CMK (cell line): Measurements from ENCODE around the gene TAF11L11.
"Not testable (repeated sequence)": the region's sequence is repeated elsewhere in the genome, so short reads cannot be mapped to it uniquely, and the experiment has no call there.

Experiments
- DNase-seq: peaks from one replicate; pipeline ENCODE4 v3.0.0-alpha.2; 2010; ENCODE audit warnings: low read depth

The TAF11L11 gene

DNA sequence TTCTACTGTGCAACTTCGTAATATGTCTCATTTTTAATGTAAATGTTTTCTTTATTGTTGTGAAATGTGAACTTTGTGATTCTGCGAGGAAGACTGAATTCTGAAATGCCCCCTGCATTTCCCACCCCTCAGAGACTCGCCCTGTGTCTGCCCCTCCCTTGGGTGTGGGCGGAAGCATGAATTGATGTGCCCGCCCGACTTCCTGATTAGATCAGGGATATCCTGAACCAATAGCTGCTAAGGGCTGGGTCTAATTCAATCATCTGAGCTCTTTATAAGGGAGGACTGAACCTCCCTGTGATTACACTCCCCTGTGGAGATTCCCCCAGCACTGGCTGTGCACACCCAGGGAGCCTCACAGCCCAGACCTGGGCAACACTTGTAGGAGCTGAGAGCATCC is at the start of gene TAF11L11:
Gene TAF11L11, plus strand, starts transcription at position 304 of the 400 bp plus-strand sequence.
- not testable (repeated sequence) for DNase-seq

DNA sequence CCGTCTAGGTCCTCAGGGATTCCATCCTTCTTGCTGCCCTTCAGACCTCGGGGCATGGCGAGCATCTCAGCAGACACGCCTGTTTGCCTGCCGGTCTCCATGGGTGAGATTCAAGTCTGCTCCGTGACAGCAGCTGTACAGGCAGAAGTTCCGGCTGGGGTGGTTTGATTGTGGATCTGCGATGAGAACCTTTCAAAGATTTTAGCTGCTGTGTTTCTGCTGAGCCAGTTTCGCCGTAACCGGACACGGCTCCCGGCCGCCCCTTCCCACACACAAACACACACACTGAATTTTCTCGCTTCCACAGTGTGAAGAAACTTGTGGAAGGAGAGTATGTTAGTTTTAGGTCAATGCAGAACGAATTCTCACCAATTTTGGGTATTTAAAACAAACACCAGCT is 18.3 kb upstream of the TAF11L11 start, which contains the start of gene TAF11L7:
Gene TAF11L7, minus strand, starts transcription at position 101 of the 400 bp plus-strand sequence.
- not testable (repeated sequence) for DNase-seq

DNA sequence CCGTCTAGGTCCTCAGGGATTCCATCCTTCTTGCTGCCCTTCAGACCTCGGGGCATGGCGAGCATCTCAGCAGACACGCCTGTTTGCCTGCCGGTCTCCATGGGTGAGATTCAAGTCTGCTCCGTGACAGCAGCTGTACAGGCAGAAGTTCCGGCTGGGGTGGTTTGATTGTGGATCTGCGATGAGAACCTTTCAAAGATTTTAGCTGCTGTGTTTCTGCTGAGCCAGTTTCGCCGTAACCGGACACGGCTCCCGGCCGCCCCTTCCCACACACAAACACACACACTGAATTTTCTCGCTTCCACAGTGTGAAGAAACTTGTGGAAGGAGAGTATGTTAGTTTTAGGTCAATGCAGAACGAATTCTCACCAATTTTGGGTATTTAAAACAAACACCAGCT is 13.1 kb upstream of the TAF11L11 start, which contains the start of gene TAF11L8:
Gene TAF11L8, minus strand, starts transcription at position 101 of the 400 bp plus-strand sequence.
- DNase-seq, result not testable (repeated sequence)

DNA sequence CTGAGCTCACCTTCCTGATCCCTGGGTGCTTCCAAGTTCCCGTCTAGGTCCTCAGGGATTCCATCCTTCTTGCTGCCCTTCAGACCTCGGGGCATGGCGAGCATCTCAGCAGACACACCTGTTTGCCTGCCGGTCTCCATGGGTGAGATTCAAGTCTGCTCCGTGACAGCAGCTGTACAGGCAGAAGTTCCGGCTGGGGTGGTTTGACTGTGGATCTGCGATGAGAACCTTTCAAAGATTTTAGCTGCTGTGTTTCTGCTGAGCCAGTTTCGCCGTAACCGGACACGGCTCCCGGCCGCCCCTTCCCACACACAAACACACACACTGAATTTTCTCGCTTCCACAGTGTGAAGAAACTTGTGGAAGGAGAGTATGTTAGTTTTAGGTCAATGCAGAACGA is 9.7 kb upstream of the TAF11L11 start, which contains the start of gene TAF11L9:
Gene TAF11L9, minus strand, starts transcription at position 140 of the 400 bp plus-strand sequence.
- DNase-seq, result not testable (repeated sequence)

DNA sequence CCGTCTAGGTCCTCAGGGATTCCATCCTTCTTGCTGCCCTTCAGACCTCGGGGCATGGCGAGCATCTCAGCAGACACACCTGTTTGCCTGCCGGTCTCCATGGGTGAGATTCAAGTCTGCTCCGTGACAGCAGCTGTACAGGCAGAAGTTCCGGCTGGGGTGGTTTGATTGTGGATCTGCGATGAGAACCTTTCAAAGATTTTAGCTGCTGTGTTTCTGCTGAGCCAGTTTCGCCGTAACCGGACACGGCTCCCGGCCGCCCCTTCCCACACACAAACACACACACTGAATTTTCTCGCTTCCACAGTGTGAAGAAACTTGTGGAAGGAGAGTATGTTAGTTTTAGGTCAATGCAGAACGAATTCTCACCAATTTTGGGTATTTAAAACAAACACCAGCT is 6.3 kb upstream of the TAF11L11 start, which contains the start of gene TAF11L10:
Gene TAF11L10, minus strand, starts transcription at position 101 of the 400 bp plus-strand sequence.
- DNase-seq, result not testable (repeated sequence)

DNA sequence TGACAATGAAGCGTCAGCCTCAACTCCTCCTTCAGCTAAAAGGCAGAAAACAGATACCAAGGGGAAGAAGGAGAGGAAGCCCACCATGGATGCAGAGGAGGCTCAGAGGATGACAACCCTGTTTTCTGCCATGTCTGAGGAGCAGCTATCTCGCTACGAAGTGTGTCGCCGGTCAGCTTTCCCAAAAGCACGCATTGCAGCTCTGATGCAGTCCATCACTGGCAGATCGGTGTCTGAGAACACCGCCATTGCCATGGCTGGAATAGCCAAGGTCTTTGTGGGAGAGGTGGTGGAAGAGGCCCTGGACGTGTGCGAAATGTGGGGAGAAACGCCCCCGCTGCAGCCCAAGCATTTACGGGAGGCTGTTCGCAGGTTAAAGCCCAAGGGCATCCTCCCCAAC is 968 bp downstream of the TAF11L11 start:
- no peak for DNase-seq

DNA sequence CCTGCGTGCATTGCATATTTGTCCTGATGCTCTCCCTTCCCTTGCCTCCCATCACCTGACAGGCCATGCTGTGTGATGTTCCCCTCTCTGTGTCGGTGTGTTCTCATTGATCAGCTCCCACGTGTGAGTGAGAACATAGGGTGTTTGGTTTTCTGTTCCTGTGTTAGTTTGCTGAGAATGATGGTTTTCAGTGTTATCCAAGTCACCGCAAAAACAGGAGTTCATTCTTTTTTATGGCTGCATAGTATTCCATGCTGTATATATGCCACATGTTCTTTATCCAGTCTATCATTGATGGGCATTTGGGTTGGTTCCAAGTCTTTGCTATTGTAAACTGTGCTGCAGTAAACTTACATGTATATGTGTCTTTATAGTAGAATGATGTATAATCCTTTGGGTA is 3.5 kb downstream of the TAF11L11 start:
- DNase-seq, result not testable (repeated sequence)

DNA sequence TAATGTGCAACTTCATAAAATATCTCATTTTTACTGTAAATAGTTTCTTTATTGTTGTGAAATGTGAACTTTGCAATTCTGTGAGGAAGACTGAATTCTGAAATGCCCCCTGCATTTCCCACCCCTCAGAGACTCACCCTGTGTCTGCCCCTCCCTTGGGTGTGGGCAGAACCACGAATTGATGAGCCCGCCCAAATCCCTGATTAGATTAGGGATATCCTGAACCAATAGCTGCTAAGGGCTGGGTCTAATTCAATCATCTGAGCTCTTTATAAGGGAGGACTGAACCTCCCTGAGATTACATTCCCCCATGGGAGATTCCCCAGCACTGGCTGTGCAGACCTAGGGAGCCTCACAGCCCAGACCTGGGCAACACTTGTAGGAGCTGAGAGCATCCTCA is 6.1 kb downstream of the TAF11L11 start, which contains the start of gene TAF11L12:
Gene TAF11L12, plus strand, starts transcription at position 301 of the 400 bp plus-strand sequence.
- DNase-seq, result not testable (repeated sequence)

DNA sequence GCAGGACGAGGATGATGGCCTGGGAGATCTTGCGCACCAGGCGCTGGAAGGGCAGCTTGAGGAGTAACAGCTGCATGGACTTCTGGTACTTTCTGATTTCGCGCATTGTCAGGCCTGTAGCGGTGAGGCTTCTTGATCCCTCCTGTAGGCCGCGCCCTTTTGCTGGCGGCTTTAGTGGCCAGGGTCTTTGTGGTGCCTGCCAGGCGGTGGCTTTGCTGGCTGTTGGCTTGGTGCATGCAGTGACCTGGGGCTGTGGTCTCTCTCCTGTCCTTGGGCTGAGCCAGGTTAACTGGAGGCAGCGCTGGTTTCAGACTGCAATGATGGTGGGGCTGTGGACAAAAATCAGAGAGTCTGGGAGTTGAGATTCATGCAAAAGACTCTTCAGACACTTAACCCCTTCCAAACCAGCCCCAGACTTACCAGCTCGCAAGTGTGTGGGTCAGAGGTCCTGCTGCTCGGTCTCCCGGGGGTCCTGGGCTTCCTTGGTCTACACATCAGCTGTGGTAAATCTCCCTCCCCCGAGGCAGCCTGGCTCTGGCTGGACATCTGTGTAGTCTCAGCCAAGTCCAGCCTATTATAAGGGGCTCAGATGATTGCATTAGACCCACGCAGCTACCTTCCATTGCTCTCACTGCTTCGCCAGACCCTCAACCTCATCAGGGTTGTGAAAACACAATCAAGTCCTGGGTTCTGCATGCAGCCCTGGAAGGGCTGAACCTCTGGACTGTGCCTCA is 11.1 kb downstream of the TAF11L11 start:
- no peak for DNase-seq

DNA sequence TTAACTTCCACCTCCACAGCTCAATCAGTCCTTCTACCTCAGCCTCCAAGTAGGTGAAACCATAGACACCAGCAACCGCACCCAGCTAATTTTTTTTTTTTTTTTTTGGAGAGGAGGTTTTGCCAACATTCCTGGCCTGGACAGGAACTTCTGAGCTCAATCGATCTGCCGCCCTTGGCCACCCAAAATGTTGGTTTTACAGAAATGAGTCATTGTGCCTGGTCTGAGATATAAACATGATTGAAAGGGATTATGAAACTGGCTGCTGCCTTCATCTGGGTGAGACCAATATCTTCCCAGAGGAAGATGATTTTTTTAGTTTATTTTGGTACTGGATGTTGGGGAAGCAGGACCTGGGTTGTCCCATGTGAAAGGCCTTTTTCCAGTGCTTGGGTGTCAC is 15.4 kb downstream of the TAF11L11 start:
- DNase-seq, result no peak

DNA sequence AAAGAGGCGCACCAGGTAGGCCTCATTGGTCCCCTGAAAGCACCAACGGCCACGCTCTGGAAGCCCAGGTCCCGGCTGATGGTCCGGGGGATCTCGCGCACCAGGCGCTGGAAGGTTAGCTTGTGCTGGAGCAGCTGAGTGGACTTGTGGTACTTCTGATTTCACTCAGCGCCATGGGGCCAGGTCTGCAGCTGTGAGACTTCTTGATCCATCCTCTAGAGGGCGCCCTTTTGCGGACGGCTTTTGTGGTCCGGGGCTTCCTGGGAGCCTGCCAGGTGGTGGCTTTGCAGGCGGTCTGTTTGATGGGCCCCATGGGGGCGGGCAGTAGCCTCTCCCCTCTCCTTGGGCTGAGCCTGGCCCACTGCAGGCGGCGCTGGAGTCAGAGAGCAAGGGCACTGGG is 16.6 kb downstream of the TAF11L11 start:
- no peak for DNase-seq

DNA sequence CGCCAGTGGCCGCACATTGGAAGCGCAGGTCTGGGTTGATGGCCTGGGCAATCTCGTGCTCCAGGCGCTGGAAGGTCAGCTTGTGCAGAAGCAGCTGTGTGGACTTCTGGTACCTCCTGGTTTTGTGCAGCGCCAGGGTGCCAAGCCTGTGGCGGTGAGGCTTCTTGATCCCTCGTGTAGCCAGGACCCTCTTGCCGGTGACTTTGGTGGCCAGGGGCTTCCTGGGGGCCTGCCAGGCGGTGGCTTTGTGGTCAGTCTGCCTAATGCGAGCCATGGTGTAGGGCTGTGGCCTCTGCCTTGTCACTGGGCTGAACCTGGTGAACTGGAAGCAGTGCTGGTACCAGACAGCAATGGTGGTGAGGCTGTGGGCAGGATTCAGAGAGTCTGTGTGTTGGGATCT is 21.7 kb downstream of the TAF11L11 start:
- no peak for DNase-seq

DNA sequence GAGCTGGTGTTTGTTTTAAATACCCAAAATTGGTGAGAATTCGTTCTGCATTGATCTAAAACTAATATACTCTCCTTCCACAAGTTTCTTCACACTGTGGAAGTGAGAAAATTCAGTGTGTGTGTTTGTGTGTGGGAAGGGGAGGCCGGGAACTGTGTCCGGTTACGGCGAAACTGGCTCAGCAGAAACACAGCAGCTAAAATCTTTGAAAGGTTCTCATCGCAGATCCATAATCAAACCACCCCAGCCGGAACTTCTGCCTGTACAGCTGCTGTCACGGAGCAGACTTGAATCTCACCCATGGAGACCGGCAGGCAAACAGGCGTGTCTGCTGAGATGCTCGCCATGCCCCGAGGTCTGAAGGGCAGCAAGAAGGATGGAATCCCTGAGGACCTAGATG is 27.8 kb downstream of the TAF11L11 start, which contains the start of gene TAF11L13:
Gene TAF11L13, plus strand, starts transcription at position 301 of the 400 bp plus-strand sequence.
- DNase-seq, result not testable (repeated sequence)

DNA sequence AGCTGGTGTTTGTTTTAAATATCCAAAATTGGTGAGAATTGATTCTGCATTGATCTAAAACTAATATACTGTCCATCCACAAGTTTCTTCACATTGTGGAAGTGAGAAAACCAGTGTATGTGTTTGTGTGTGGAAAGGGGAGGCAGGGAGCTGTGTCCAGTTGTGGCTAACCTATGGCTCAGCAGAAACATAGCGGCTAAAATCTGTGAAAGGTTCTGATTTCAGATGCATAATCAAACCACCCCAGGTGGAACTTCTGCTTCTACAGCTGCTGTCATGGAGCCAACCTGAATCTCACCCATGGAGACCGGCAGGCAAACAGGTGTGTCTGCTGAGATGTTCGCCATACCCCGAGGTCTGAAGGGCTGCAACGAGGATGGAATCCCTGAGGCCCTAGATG is 30.2 kb downstream of the TAF11L11 start, which contains the start of gene TAF11L14:
Gene TAF11L14, plus strand, starts transcription at position 301 of the 400 bp plus-strand sequence.
- no peak for DNase-seq

DNA sequence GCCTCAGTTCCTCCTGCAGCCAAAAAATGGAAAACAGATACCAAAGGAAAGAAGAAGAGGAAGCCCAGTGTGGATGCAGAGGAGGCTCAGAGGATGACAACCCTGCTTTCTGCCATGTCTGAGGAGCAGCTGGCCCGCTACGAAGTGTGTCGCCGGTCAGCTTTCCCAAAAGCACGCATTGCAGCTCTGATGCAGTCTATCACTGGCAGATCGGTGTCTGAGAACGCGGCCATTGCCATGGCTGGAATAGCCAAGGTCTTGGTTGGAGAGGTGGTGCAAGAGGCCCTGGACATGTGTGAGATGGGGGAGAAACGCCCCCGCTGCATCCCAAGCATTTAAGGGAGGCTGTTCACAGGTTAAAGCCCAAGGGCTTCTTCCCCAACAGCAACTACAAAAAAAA is 45.2 kb downstream of the TAF11L11 start:
- not testable (repeated sequence) for DNase-seq

DNA sequence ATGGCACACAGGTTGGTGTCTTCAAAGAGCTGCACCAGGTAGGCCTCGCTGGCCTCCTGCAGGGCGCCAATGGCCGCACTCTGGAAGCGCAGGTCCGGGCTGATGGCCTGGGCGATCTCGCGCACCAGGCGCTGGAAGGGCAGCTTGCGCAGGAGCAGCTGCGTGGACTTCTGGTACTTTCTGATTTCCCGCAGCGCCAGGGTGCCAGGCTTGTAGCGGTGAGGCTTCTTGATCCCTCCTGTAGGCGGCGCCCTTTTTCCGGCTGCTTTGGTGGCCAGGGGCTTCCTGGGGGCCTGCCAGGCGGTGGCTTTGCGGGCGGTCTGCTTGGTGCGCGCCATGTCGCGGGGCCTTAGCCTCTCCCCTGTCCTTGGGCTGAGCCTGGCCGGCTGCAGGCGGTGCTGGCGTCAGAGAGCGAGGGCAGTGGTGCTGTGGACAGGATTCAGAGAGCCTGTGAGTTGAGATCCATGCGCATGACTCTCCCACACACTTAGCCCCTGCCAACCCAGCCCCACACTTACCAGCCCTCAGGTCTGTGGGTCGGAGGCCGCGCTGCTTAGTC is 51.3 kb downstream of the TAF11L11 start:
- not testable (repeated sequence) for DNase-seq
